Measurements from ENCODE around the gene ZNF488. TPM values are rescaled to one million over a fixed set of nuclear protein-coding genes. Genes with fewer than 3 reads are reported as not detected.

The ZNF488 gene
- total RNA-seq, 1 donor from 2014 or later: 0.35 TPM

GRCh38 chr10:47319784-47320183, 64.3 kb downstream of the ZNF488 start:
- Mint-ChIP-seq H3K4me1 (ENCODE audit: unreplicated experiment) (no peaks in the 10 kb centered on the region), H3K27me3 (ENCODE audit: unreplicated experiment) (peaks cover 25% of the 10 kb centered on the region), H3K27ac (ENCODE audit: unreplicated experiment) (no peak overlapping the region), H3K9me3 (ENCODE audit: unreplicated experiment) (no peaks in the 10 kb centered on the region), H3K4me3 (ENCODE audit: unreplicated experiment) (no peak overlapping the region), H3K36me3 (ENCODE audit: unreplicated experiment) (no peaks in the 10 kb centered on the region)
- DNase-seq (ENCODE audit: extremely low spot score, unreplicated experiment): no peak
- no peak for TF ChIP-seq CTCF (IDR thresholded peaks at IDR 0.05)

- DNase-seq (ENCODE audit: extremely low spot score, unreplicated experiment): no peak
- Mint-ChIP-seq H3K27me3 (ENCODE audit: unreplicated experiment) (peaks cover 22% of the 10 kb centered on the region), H3K9me3 (ENCODE audit: unreplicated experiment) (no peaks in the 10 kb centered on the region), H3K4me3 (ENCODE audit: unreplicated experiment) (no peak overlapping the region), H3K36me3 (ENCODE audit: unreplicated experiment) (no peaks in the 10 kb centered on the region), H3K4me1 (ENCODE audit: unreplicated experiment) (no peaks in the 10 kb centered on the region), H3K27ac (ENCODE audit: unreplicated experiment) (no peak overlapping the region)
- no peak for TF ChIP-seq CTCF (IDR thresholded peaks at IDR 0.05)
Measured at GRCh38 chr10:47318706-47319105, 65.4 kb downstream of the ZNF488 start.

- TF ChIP-seq CTCF (IDR thresholded peaks at IDR 0.05): no peak
- H3K27me3 Mint-ChIP-seq (ENCODE audit: unreplicated experiment): peaks cover 22% of the 10 kb centered on the region
- H3K4me1 Mint-ChIP-seq (ENCODE audit: unreplicated experiment): no peaks in the 10 kb centered on the region
- H3K9me3 Mint-ChIP-seq (ENCODE audit: unreplicated experiment): no peaks in the 10 kb centered on the region
- no peak overlapping the region for H3K27ac Mint-ChIP-seq (ENCODE audit: unreplicated experiment)
- no peaks in the 10 kb centered on the region for H3K36me3 Mint-ChIP-seq (ENCODE audit: unreplicated experiment)
- DNase-seq (ENCODE audit: extremely low spot score, unreplicated experiment): no peak
- no peak overlapping the region for H3K4me3 Mint-ChIP-seq (ENCODE audit: unreplicated experiment)
Measured at GRCh38 chr10:47317251-47317650, 66.8 kb downstream of the ZNF488 start.

- Mint-ChIP-seq H3K4me1 (ENCODE audit: unreplicated experiment) (no peaks in the 10 kb centered on the region), H3K27ac (ENCODE audit: unreplicated experiment) (no peak overlapping the region), H3K4me3 (ENCODE audit: unreplicated experiment) (no peak overlapping the region), H3K36me3 (ENCODE audit: unreplicated experiment) (no peaks in the 10 kb centered on the region), H3K27me3 (ENCODE audit: unreplicated experiment) (peaks cover 11% of the 10 kb centered on the region), H3K9me3 (ENCODE audit: unreplicated experiment) (no peaks in the 10 kb centered on the region)
- TF ChIP-seq CTCF (IDR thresholded peaks at IDR 0.05): no peak
- no peak for DNase-seq (ENCODE audit: extremely low spot score, unreplicated experiment)
Measured at GRCh38 chr10:47316131-47316530, 68.0 kb downstream of the ZNF488 start.

Other genes starting within 250 kb of the ZNF488 start
- not detected in 2 replicates for gene GDF10, start 84.1 kb downstream of the ZNF488 start, total RNA-seq
- not detected in 2 replicates for gene GDF2, start 61.8 kb downstream of the ZNF488 start, total RNA-seq
- gene RBP3, start 35.9 kb downstream of the ZNF488 start, total RNA-seq: not detected in 2 replicates
- not detected in 2 replicates for gene ANXA8, start 99.8 kb upstream of the ZNF488 start, total RNA-seq
- gene FAM25G, start 107.4 kb upstream of the ZNF488 start, total RNA-seq: not detected in 2 replicates
- gene AGAP9, start 139.3 kb upstream of the ZNF488 start, total RNA-seq: 12.9 and 13.1 TPM in 2 replicates